OCI-LY7 (cell line): ENCODE measurements around the gene PPFIBP1. TPM values are rescaled to one million over a fixed set of nuclear protein-coding genes. Genes with fewer than 3 reads are reported as not detected.

Experiments
- BruUV-seq: library from RNA; stranded (reverse); fragments of 400-500 nt; replicated peaks from 2 replicates; lab custom pipeline; 2021; lab: Mats Ljungman, UMichigan
- CTCF ChIA-PET: fragments of 300-600 bp; sonication (Branson Sonifier 250); formaldehyde crosslinking; loops from one replicate; lab custom pipeline; 2022; ENCODE audit warnings: antibody characterized with exemption; ENCODE audit not compliant: unreplicated experiment; lab: Charles Lee
- POLR2A ChIA-PET: fragments of 300-600 bp; sonication (Branson Sonifier 250); formaldehyde crosslinking; loops from one replicate; lab custom pipeline; 2022; ENCODE audit warnings: antibody characterized with exemption; lab: Charles Lee
- DNase-seq: peaks from one replicate; pipeline ENCODE4 v3.0.0-alpha.2; 2015; ENCODE audit warnings: low spot score
- H2AFZ ChIP-seq: fragments of 200-600 bp; sonication (generic), shearing (Covaris generic); 2 replicates; pipeline ENCODE4 v1.6.1; 2014; ENCODE audit warnings: mild to moderate bottlenecking, antibody characterized with exemption, low read length, moderate library complexity
- H3K27ac ChIP-seq: fragments of 200-600 bp; sonication (generic); 2 replicates; pipeline ENCODE4 v1.5.1; 2014; ENCODE audit warnings: mixed run types, low read depth, mild to moderate bottlenecking, moderate library complexity, low read length, inconsistent platforms; ENCODE audit not compliant: poor library complexity, severe bottlenecking
- H3K36me3 ChIP-seq: fragments of 200-600 bp; sonication (generic); 2 replicates; pipeline ENCODE4 v1.6.1; 2014; ENCODE audit warnings: mild to moderate bottlenecking, antibody characterized with exemption, low read length, moderate library complexity, mixed read lengths; ENCODE audit not compliant: insufficient read depth
- H3K4me1 ChIP-seq: fragments of 200-600 bp; sonication (generic); 2 replicates; pipeline ENCODE4 v1.5.1; 2014; ENCODE audit warnings: mild to moderate bottlenecking, low read length; ENCODE audit not compliant: insufficient read depth, poor library complexity, severe bottlenecking
- H3K4me2 ChIP-seq: fragments of 200-600 bp; sonication (generic); 2 replicates; pipeline ENCODE4 v1.6.1; 2014; ENCODE audit warnings: mild to moderate bottlenecking, low read length
- H3K4me3 ChIP-seq: fragments of 200-600 bp; sonication (generic); 2 replicates; pipeline ENCODE4 v1.5.1; 2014; ENCODE audit warnings: mild to moderate bottlenecking, low read depth, low read length; ENCODE audit not compliant: poor library complexity, severe bottlenecking
- H3K79me2 ChIP-seq: fragments of 200-600 bp; sonication (generic); 2 replicates; pipeline ENCODE4 v1.6.1; 2016; ENCODE audit warnings: low read depth, mild to moderate bottlenecking, low read length, moderate library complexity, mixed read lengths; ENCODE audit not compliant: insufficient read depth
- H3K9me2 ChIP-seq: fragments of 200-600 bp; sonication (generic); 2 replicates; pipeline ENCODE4 v1.6.1; 2016; ENCODE audit warnings: mild to moderate bottlenecking, low read length, mixed read lengths; ENCODE audit not compliant: insufficient read depth
- H3K9me3 ChIP-seq: fragments of 200-600 bp; sonication (generic); 2 replicates; pipeline ENCODE4 v1.6.1; 2014; ENCODE audit warnings: mild to moderate bottlenecking, mixed run types, low read length, mixed read lengths
- H4K20me1 ChIP-seq: fragments of 200-600 bp; sonication (generic); 2 replicates; pipeline ENCODE4 v1.6.1; 2014; ENCODE audit warnings: mild to moderate bottlenecking, antibody characterized with exemption, low read length, moderate library complexity, mixed read lengths; ENCODE audit not compliant: insufficient read depth
- CTCF ChIP-seq: fragments of 200-600 bp; sonication (generic); conservative IDR thresholded peaks from 2 replicates; pipeline ENCODE4 v1.5.1; 2014; ENCODE audit warnings: mild to moderate bottlenecking, antibody characterized with exemption, low read length, moderate library complexity, mixed read lengths
- EZH2phosphoT487 ChIP-seq: fragments of 200-600 bp; sonication (generic); IDR thresholded peaks from 2 replicates; pipeline ENCODE4 v1.6.1; 2018; ENCODE audit warnings: low read depth, borderline replicate concordance, mild to moderate bottlenecking, mixed run types, antibody characterized with exemption, low read length, moderate library complexity, mixed read lengths
- intact Hi-C: fragments of 100-400 bp; cut with micrococcal nuclease; formaldehyde crosslinking; loops from one replicate; pipeline ENCODE4 v1.10.0; 2022; ENCODE audit not compliant: unreplicated experiment
- total RNA-seq, 2 experiments: library from RNA; depleted of rRNA in 1 of 2; stranded (reverse); fragments of >200 nt in 1 of 2; shearing (Covaris generic) in 1 of 2; gene quantifications; 2 replicates each; pipeline ENCODE4 v1.2.3, GENCODE V29; 2014 to 2022

The PPFIBP1 gene
- total RNA-seq, 2 experiments from 2014 or later: 7.3 to 14.6 TPM

DNA sequence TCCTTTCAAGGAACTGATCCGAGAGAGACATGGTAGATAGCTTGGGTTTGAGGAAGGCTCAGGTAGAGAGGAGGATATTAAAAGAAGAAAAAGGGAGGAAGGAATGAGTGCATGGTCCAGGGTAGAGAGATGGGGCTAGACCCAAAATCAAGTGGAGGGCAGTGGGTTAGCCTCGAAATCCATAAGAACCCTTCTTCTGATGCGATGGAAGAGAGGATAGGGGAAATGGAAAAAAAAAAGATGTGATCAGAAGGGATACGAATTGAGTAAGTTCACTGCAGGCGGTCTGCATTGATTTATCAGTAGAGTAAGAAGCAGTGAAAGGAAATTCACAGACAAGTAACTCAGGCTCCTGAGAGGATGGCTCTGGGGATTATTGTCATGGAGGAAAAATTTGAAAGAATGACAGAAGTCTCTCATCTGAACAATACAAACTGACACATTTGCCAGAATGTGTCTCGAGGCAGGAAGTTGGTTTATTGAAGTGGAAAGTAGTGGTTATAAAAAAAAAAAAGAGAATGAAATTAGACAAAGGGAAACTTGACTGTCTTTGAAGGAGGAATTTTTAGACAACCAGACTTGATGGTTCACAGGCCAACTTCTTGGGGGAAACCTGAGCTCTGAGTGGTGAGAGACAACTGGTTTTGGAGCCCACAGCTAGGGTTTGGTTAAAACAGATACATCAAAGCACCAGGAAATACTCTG lies 10.2 kb downstream of the PPFIBP1 start:
- Histone ChIP-seq H3K36me3 (no peaks in the 10 kb centered on the region), H3K9me2 (no peaks in the 10 kb centered on the region), H3K4me3 (peak overlapping the region; percentile 49), H3K9me3 (no peaks in the 10 kb centered on the region), H3K4me1 (peaks cover 75% of the 10 kb centered on the region), H3K27ac (peak overlapping the region; percentile 86), H4K20me1 (no peaks in the 10 kb centered on the region), H2AFZ (peak overlapping the region; percentile 7; the same call in 1 of the 2 replicates), H3K79me2 (peaks cover 6% of the 10 kb centered on the region; the same call in 1 of the 2 replicates), H3K4me2 (peak overlapping the region; percentile 82)
- no TSS peak for BruUV-seq
- no peak for TF ChIP-seq EZH2phosphoT487
- no peak for TF ChIP-seq CTCF
- POLR2A ChIA-PET: interaction anchor here (1.1 to 3.0 kb wide), 3 partner anchors 11 to 20 kb away, joined by 3 to 12 read pairs (median 4); partner anchors contain the start of gene PPFIBP1
- intact Hi-C loops: no loop called here
- DNase-seq: peak; percentile 81
- CTCF ChIA-PET: interaction anchor here (1.0 kb wide), 1 partner anchor 26 kb away, joined by 3 read pairs; no protein-coding TSS in a partner anchor

DNA sequence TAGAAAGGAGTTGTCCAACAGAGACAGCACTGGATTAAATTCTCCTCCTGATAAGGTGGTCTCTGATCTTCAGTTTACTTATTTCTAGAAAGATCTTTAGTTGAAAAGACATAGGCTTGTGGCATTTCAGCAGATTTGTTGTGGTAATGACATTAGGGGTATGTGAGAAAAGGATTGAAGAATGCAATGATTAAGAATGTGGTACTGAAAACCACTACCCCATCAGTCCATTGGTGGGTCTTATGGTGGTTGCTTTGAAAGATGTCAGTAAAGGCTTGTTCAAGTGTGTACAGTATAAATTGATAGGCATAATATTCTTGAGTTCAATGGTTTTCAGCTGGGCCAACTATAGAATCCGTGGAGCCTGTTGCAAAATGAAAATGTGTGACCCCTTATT lies 10.8 kb downstream of the PPFIBP1 start:
- H4K20me1 ChIP-seq: no peaks in the 10 kb centered on the region
- H3K79me2 ChIP-seq: peaks cover 8% of the 10 kb centered on the region; the same call in 1 of the 2 replicates
- H3K4me2 ChIP-seq: peak overlapping the region; percentile 82
- no peaks in the 10 kb centered on the region for H3K9me2 ChIP-seq
- CTCF ChIA-PET: interaction anchor here (1.0 kb wide), 1 partner anchor 26 kb away, joined by 3 read pairs; no protein-coding TSS in a partner anchor
- BruUV-seq: no TSS peak
- H3K36me3 ChIP-seq: no peaks in the 10 kb centered on the region
- peak overlapping the region; percentile 86 for H3K27ac ChIP-seq
- DNase-seq: no peak
- no peaks in the 10 kb centered on the region for H3K9me3 ChIP-seq
- intact Hi-C loops: no loop called here
- peak overlapping the region; percentile 7; the same call in 1 of the 2 replicates for H2AFZ ChIP-seq
- peak overlapping the region; percentile 49 for H3K4me3 ChIP-seq
- POLR2A ChIA-PET: interaction anchor here (0.6 to 1.2 kb wide), 4 partner anchors 11 to 523 kb away, joined by 3 to 9 read pairs (median 4); partner anchors contain the start of gene PPFIBP1
- H3K4me1 ChIP-seq: peaks cover 80% of the 10 kb centered on the region
- TF ChIP-seq EZH2phosphoT487 (no peak), CTCF (no peak)
